Right atrium auricular region (tissue), 2 donors: ENCODE data around the gene DLX6. TPM values are rescaled to one million over a fixed set of nuclear protein-coding genes. Genes with fewer than 3 reads are reported as not detected.

ENCODE experiments used
- DNase-seq: peaks from one replicate; pipeline ENCODE4 v3.0.0-alpha.2; 2019; ENCODE audit warnings: low spot score
- H3K27ac ChIP-seq, 2 donors: fragments of 200-600 bp; sonication (generic); 1 replicate in 1 of 2; 2 replicates in 1 of 2; pipeline ENCODE4 v1.5.1; 2016 to 2019
- H3K27me3 ChIP-seq, 2 donors: fragments of 200-600 bp; sonication (generic); one replicate each; pipeline versions ENCODE4 v1.5.1 to v1.6.0; 2017 to 2019
- H3K36me3 ChIP-seq: fragments of 200-600 bp; sonication (generic); one replicate; pipeline ENCODE4 v1.5.1; 2016
- H3K4me1 ChIP-seq, 2 donors: fragments of 200-600 bp; sonication (generic); one replicate each; pipeline versions ENCODE4 v1.5.1 to v1.6.0; 2017 to 2019
- H3K4me3 ChIP-seq, 2 donors: fragments of 200-600 bp; sonication (generic); 1 replicate in 1 of 2; 2 replicates in 1 of 2; pipeline ENCODE4 v1.5.1; 2017 to 2019; ENCODE audit warnings: mild to moderate bottlenecking in 1 of 2, moderate library complexity in 1 of 2
- H3K9me3 ChIP-seq, 2 donors: fragments of 200-600 bp; sonication (generic); one replicate each; pipeline ENCODE4 v1.5.1; 2019
- total RNA-seq, 2 donors: library from RNA; depleted of rRNA; stranded (reverse); fragments of >200 nt; gene quantifications; one replicate each; pipeline ENCODE4 v1.1.0, GENCODE V29; 2016
- TF ChIP-seq, protein P1 (sequence below), 2 donors: fragments of 200-600 bp; sonication (generic); IDR thresholded peaks; one replicate each; pipeline ENCODE4 v1.5.1; 2019; ENCODE audit warnings: antibody characterized with exemption in 2 of 2

DLX6 gene
- total RNA-seq, 2 donors from 2014 or later, result not detected

GRCh38 chr7:97021747-97022490, 16.6 kb downstream of the DLX6 start:
- no peaks in the 10 kb centered on the region for H3K9me3 ChIP-seq
- DNase-seq, result no peak
- no peak overlapping the region for H3K27ac ChIP-seq
- no peak overlapping the region for H3K4me3 ChIP-seq
- H3K4me1 ChIP-seq, result peaks cover 0 to 45% of the 10 kb centered on the region in 2 donors
- TF ChIP-seq, protein P1, sequence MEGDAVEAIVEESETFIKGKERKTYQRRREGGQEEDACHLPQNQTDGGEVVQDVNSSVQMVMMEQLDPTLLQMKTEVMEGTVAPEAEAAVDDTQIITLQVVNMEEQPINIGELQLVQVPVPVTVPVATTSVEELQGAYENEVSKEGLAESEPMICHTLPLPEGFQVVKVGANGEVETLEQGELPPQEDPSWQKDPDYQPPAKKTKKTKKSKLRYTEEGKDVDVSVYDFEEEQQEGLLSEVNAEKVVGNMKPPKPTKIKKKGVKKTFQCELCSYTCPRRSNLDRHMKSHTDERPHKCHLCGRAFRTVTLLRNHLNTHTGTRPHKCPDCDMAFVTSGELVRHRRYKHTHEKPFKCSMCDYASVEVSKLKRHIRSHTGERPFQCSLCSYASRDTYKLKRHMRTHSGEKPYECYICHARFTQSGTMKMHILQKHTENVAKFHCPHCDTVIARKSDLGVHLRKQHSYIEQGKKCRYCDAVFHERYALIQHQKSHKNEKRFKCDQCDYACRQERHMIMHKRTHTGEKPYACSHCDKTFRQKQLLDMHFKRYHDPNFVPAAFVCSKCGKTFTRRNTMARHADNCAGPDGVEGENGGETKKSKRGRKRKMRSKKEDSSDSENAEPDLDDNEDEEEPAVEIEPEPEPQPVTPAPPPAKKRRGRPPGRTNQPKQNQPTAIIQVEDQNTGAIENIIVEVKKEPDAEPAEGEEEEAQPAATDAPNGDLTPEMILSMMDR (IDR thresholded peaks at IDR 0.05), result no peak
- peaks cover 59 to 88% of the 10 kb centered on the region in 2 donors for H3K27me3 ChIP-seq
- no peaks in the 10 kb centered on the region for H3K36me3 ChIP-seq

GRCh38 chr7:97022491-97023306, 17.3 kb downstream of the DLX6 start:
- Histone ChIP-seq H3K4me1 (peaks cover 0 to 52% of the 10 kb centered on the region in 2 donors), H3K9me3 (no peaks in the 10 kb centered on the region), H3K27me3 (peaks cover 51 to 81% of the 10 kb centered on the region in 2 donors), H3K27ac (no peak overlapping the region), H3K4me3 (peak overlapping the region in 1 of 2 donors; percentile 43), H3K36me3 (no peaks in the 10 kb centered on the region)
- TF ChIP-seq, protein P1 (IDR thresholded peaks at IDR 0.05), result no peak
- DNase-seq, result no peak

- Histone ChIP-seq H3K9me3 (no peaks in the 10 kb centered on the region), H3K36me3 (no peaks in the 10 kb centered on the region), H3K4me3 (peak within 1 kb of the TSS; percentile 20 to 43), H3K27ac (no peak within 1 kb of the TSS), H3K4me1 (peaks cover 0 to 47% of the 10 kb centered on the region in 2 donors), H3K27me3 (peaks cover 42 to 65% of the 10 kb centered on the region in 2 donors)
- DNase-seq, result no peak
- TF ChIP-seq, protein P1 (IDR thresholded peaks at IDR 0.05), result no peak
These were observed 19.1 kb downstream of the DLX6 start, which contains the start of gene DLX5 for GRCh38 chr7:97024209-97025129. DLX5 (minus strand) TSS chr7:97024831; CDS start chr7:97024623, 208 bp downstream.

- H3K4me3 ChIP-seq, result peak overlapping the region in 1 of 2 donors; percentile 43
- H3K4me1 ChIP-seq, result peaks cover 0 to 47% of the 10 kb centered on the region in 2 donors
- H3K36me3 ChIP-seq, result no peaks in the 10 kb centered on the region
- H3K27me3 ChIP-seq, result peaks cover 37 to 61% of the 10 kb centered on the region in 2 donors
- H3K27ac ChIP-seq, result no peak overlapping the region
- no peaks in the 10 kb centered on the region for H3K9me3 ChIP-seq
- TF ChIP-seq, protein P1 (IDR thresholded peaks at IDR 0.05), result no peak
- DNase-seq, result no peak
These were observed 19.8 kb downstream of the DLX6 start for GRCh38 chr7:97025130-97025499.

- H3K36me3 ChIP-seq, result no peaks in the 10 kb centered on the region
- H3K27me3 ChIP-seq, result peaks cover 26 to 51% of the 10 kb centered on the region in 2 donors
- no peaks in the 10 kb centered on the region for H3K9me3 ChIP-seq
- no peak for DNase-seq
- TF ChIP-seq, protein P1 (IDR thresholded peaks at IDR 0.05), result no peak
- H3K27ac ChIP-seq, result no peak overlapping the region
- H3K4me1 ChIP-seq, result peaks cover 0 to 41% of the 10 kb centered on the region in 2 donors
- peak overlapping the region in 1 of 2 donors; percentile 41 for H3K4me3 ChIP-seq
These were observed 20.8 kb downstream of the DLX6 start for GRCh38 chr7:97025983-97026714.
